Naive thymus-derived CD4-positive, alpha-beta T cell (primary cell): ENCODE measurements around the gene GGT7. TPM values are rescaled to one million over a fixed set of nuclear protein-coding genes. Genes with fewer than 3 reads are reported as not detected.

Source experiments
- ATAC-seq: fragments of 150-1000 bp; cut with Tn5 transposase; 2 replicates; pipeline ENCODE4 v1.10.0; 2021; ENCODE audit warnings: mild to moderate bottlenecking, moderate library complexity
- CTCF ChIA-PET: fragments of 350-600 bp; sonication (Branson Sonifier 250); formaldehyde crosslinking; loops from one replicate; lab custom pipeline; 2021; ENCODE audit warnings: antibody characterized with exemption; lab: Charles Lee
- POLR2A ChIA-PET: fragments of 350-600 bp; sonication (Branson Sonifier 250); formaldehyde crosslinking; loops from one replicate; lab custom pipeline; 2021; ENCODE audit warnings: antibody characterized with exemption, inconsistent platforms; lab: Charles Lee
- DNase-seq, 9 donors: peaks; one replicate each; pipeline versions ENCODE4 v3.0.0 to v3.0.0-alpha.2; 2020 to 2022; ENCODE audit warnings: mixed read lengths in 1 of 9
- H3K27ac ChIP-seq: one replicate; pipeline ENCODE4 v1.7.0; 2013; ENCODE audit warnings: mild to moderate bottlenecking, low read depth, low read length, moderate library complexity
- H3K27me3 ChIP-seq, 2 donors: one replicate each; pipeline ENCODE4 v1.7.0; 2013; ENCODE audit warnings: low read length in 2 of 2, mild to moderate bottlenecking in 2 of 2, moderate library complexity in 2 of 2; ENCODE audit not compliant: control insufficient read depth in 2 of 2, insufficient read depth in 2 of 2
- H3K36me3 ChIP-seq, 3 experiments: 1 replicate in 2 of 3; 2 replicates in 1 of 3; pipeline ENCODE4 v1.7.0; 2013; ENCODE audit warnings: low read length in 3 of 3, mild to moderate bottlenecking in 3 of 3, moderate library complexity in 1 of 3; ENCODE audit not compliant: insufficient read depth in 3 of 3, control insufficient read depth in 2 of 3
- H3K4me1 ChIP-seq, 2 donors: one replicate each; pipeline ENCODE4 v1.7.0; 2013; ENCODE audit warnings: low read length in 2 of 2, mild to moderate bottlenecking in 2 of 2, moderate library complexity in 1 of 2; ENCODE audit not compliant: control insufficient read depth in 2 of 2, insufficient read depth in 2 of 2
- H3K4me3 ChIP-seq: 2 replicates; pipeline ENCODE4 v1.7.0; 2013; ENCODE audit warnings: mild to moderate bottlenecking, low read length
- H3K9me3 ChIP-seq, 3 experiments: 1 replicate in 2 of 3; 2 replicates in 1 of 3; pipeline ENCODE4 v1.7.0; 2013; ENCODE audit warnings: low read length in 3 of 3; ENCODE audit not compliant: control insufficient read depth in 2 of 3
- H3K27ac Mint-ChIP-seq, 9 donors: one replicate each; pipeline ENCODE4 v1.8.0; 2020 to 2022; ENCODE audit warnings: mixed read lengths in 9 of 9, mild to moderate bottlenecking in 8 of 9, moderate library complexity in 5 of 9, inconsistent platforms in 2 of 9
- H3K27me3 Mint-ChIP-seq, 5 donors: one replicate each; pipeline ENCODE4 v1.8.0; 2021 to 2022; ENCODE audit warnings: mixed read lengths in 5 of 5, mild to moderate bottlenecking in 1 of 5
- H3K36me3 Mint-ChIP-seq, 5 donors: one replicate each; pipeline ENCODE4 v1.8.0; 2020 to 2022; ENCODE audit warnings: mixed read lengths in 5 of 5, mild to moderate bottlenecking in 3 of 5, inconsistent platforms in 1 of 5
- H3K4me1 Mint-ChIP-seq, 7 donors: one replicate each; pipeline ENCODE4 v1.8.0; 2020 to 2022; ENCODE audit warnings: mixed read lengths in 7 of 7, mild to moderate bottlenecking in 3 of 7, inconsistent platforms in 1 of 7
- H3K4me3 Mint-ChIP-seq, 10 donors: one replicate each; pipeline ENCODE4 v1.8.0; 2020 to 2022; ENCODE audit warnings: mild to moderate bottlenecking in 10 of 10, mixed read lengths in 10 of 10, moderate library complexity in 6 of 10, inconsistent platforms in 2 of 10
- H3K9me3 Mint-ChIP-seq, 11 donors: one replicate each; pipeline ENCODE4 v1.8.0; 2020 to 2022; ENCODE audit warnings: mixed read lengths in 11 of 11, mild to moderate bottlenecking in 4 of 11, inconsistent platforms in 1 of 11, moderate library complexity in 1 of 11
- intact Hi-C, 2 donors: fragments of 100-400 bp; cut with micrococcal nuclease; formaldehyde crosslinking; loops; one replicate each; pipeline ENCODE4 v1.15.1; 2023
- polyA plus RNA-seq, 2 donors: library from polyadenylated mRNA; unstranded; fragments of 300-500 nt; fragmentation: Illumina TruSeq; gene quantifications; one replicate each; pipeline ENCODE4 v1.2.3, GENCODE V29; 2021
- total RNA-seq, 6 experiments: library from RNA in 5 of 6; stranded (reverse) in 5 of 6; gene quantifications; 1 replicate in 5 of 6; 2 replicates in 1 of 6; pipeline ENCODE4 v1.2.3 and lab custom pipeline; 2021 to 2026

GGT7 gene
- total and polyA plus RNA-seq, 7 experiments from 2014 or later: 6.2 to 50.6 (median 28.9) TPM

DNA sequence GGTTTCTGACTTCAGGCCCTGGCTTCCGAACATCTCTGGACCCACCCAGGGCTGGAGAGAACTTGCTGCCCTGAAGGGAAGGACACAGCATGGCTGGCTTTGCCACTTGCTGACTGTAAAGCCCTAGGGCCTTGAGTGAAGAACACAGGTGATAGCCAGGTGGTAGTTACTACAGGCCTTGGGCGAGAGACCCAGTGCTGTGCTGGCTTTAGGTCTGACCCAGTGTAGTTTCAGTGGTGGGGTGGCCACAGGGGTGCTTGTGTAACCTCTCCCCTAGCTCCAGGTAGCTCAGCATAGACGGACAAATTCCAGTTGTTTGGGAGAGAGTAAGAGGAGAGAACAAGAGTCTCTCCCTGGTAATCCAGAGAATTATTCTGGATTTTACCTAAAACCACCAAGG is 74.3 kb downstream of the GGT7 start:
- ChIA-PET POLR2A (interaction anchor here (1.0 kb wide), 1 partner anchor 26 kb away, joined by 3 read pairs; no protein-coding TSS in a partner anchor), CTCF (no interaction called here)
- Histone ChIP-seq H3K4me1 (peaks cover 0 to 9% of the 10 kb centered on the region in 2 donors), H3K4me3 (no peak overlapping the region), H3K36me3 (no peaks in the 10 kb centered on the region), H3K27me3 (no peaks in the 10 kb centered on the region), H3K9me3 (no peaks in the 10 kb centered on the region), H3K27ac (no peak overlapping the region)
- no peak for ATAC-seq
- no peaks in the 10 kb centered on the region for H3K27me3 Mint-ChIP-seq
- no peak overlapping the region for H3K4me3 Mint-ChIP-seq
- H3K9me3 Mint-ChIP-seq: peaks cover 0 to 2% (median 0%) of the 10 kb centered on the region in 11 donors
- no peak overlapping the region for H3K27ac Mint-ChIP-seq
- intact Hi-C loops: no loop called here
- H3K36me3 Mint-ChIP-seq: peaks cover 0 to 33% (median 4%) of the 10 kb centered on the region in 5 donors
- peaks cover 7 to 67% (median 58%) of the 10 kb centered on the region in 7 donors for H3K4me1 Mint-ChIP-seq
- DNase-seq: no peak

DNA sequence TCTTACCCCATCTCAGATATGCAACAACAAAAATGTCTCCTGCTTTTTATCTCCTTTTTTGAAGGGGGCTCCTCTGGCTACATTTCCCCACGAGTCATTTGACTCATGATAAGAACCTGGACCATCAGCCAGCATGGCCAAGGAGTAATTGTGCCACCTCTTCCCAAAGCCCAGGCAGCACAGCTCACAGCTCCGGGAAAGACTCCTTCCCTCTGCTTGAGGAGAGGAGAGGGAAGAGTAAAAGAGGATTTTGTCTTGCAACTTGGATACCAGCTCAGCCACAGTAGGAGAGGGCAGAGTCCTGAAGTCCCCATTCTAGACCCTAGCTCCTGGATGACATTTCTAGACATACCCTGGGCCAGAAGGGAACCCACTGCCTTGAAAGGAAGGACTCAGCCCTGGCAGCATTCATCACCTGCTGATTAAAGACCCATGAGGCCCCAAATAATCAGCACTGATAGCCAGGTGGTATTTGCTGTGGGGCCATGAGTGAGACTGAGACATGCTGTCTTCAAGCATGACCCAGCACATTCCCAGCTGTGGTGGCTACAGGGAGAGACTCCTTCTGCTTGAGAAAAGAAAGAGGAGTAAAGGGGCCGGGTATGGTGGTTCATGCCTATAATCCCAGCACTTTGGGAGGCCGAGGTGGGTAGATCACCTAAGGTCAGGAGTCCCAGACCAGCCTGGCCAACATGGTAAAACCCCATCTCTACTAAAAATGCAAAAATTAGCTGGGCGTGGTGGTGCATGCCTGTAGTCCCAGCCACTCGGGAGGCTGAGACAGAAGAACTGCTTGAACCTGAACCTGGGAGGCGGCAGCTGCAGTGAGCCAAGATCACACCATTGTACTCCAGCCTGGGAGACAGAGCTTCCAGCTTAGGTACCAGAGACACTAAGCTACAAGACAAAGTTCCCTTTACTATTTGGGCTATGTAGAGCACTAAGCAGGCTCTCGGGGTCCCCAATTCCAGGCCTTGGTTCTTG is 75.4 kb downstream of the GGT7 start:
- H3K4me1 ChIP-seq: peaks cover 0 to 9% of the 10 kb centered on the region in 2 donors
- H3K9me3 ChIP-seq: no peaks in the 10 kb centered on the region
- no peak overlapping the region for H3K4me3 ChIP-seq
- intact Hi-C loops: no loop called here
- H3K36me3 Mint-ChIP-seq: peaks cover 0 to 33% (median 4%) of the 10 kb centered on the region in 5 donors
- ChIA-PET CTCF (interaction anchor here (0.6 kb wide), 1 partner anchor 1213 kb away, joined by 3 read pairs; no protein-coding TSS in a partner anchor), POLR2A (interaction anchor here (1.0 kb wide), 1 partner anchor 27 kb away, joined by 3 read pairs; no protein-coding TSS in a partner anchor)
- H3K27ac Mint-ChIP-seq: no peak overlapping the region
- H3K27me3 Mint-ChIP-seq: no peaks in the 10 kb centered on the region
- DNase-seq (no peak), ATAC-seq (no peak)
- no peak overlapping the region for H3K4me3 Mint-ChIP-seq
- H3K4me1 Mint-ChIP-seq: peaks cover 7 to 67% (median 59%) of the 10 kb centered on the region in 7 donors
- H3K27ac ChIP-seq: no peak overlapping the region
- H3K36me3 ChIP-seq: no peaks in the 10 kb centered on the region
- H3K27me3 ChIP-seq: no peaks in the 10 kb centered on the region
- peaks cover 0 to 2% (median 0%) of the 10 kb centered on the region in 11 donors for H3K9me3 Mint-ChIP-seq

Other genes starting within 250 kb of the GGT7 start
- gene PIGU, start 195.8 kb downstream of the GGT7 start, total RNA-seq: 10 to 100 TPM in 4 of 5 experiments, 1 to 10 TPM in 1; 8.6 to 21.3 (median 16.1) TPM
- gene PIGU, start 195.8 kb downstream of the GGT7 start, polyA plus RNA-seq: 10 to 100 TPM; 27.9 to 34.5 TPM
- gene TP53INP2, start 168.5 kb downstream of the GGT7 start, total RNA-seq: 10 to 100 TPM in 2 of 5 experiments, 1 to 10 TPM in 3; 1.2 to 41.4 (median 1.5) TPM
- under 1 TPM; 0.04 to 0.44 TPM for gene TP53INP2, start 168.5 kb downstream of the GGT7 start, polyA plus RNA-seq
- 10 to 100 TPM; 23.6 to 31.9 (median 29.3) TPM for gene NCOA6, start 47.2 kb downstream of the GGT7 start, total RNA-seq
- 10 to 100 TPM in 1 of 2 donors, 1 to 10 TPM in 1; 4.6 to 12.7 TPM for gene NCOA6, start 47.2 kb downstream of the GGT7 start, polyA plus RNA-seq
- gene ACSS2, start 3.8 kb upstream of the GGT7 start, total RNA-seq: 10 to 100 TPM; 37.3 to 51.7 (median 43.3) TPM
- gene ACSS2, start 3.8 kb upstream of the GGT7 start, polyA plus RNA-seq: 10 to 100 TPM; 14.6 to 17.5 TPM
- gene GSS, start 83.0 kb upstream of the GGT7 start, total RNA-seq: 10 to 100 TPM; 25.9 to 54.4 (median 45.8) TPM
- 10 to 100 TPM; 31.6 to 35.5 TPM for gene GSS, start 83.0 kb upstream of the GGT7 start, polyA plus RNA-seq
- gene MYH7B, start 83.0 kb upstream of the GGT7 start, total RNA-seq: 1 to 10 TPM in 1 of 5 experiments, under 1 TPM in 4; 0.15 to 1.0 (median 0.44) TPM
- gene MYH7B, start 83.0 kb upstream of the GGT7 start, polyA plus RNA-seq: under 1 TPM in 1 of 2 donors, not detected in 1; 0.52 TPM
- gene TRPC4AP, start 220.0 kb upstream of the GGT7 start, total RNA-seq: 10 to 100 TPM; 50.5 to 66.0 (median 60.6) TPM
- gene TRPC4AP, start 220.0 kb upstream of the GGT7 start, polyA plus RNA-seq: 10 to 100 TPM; 45.8 to 72.0 TPM